Raji (cell line): ENCODE measurements around the gene ZHX3.

ENCODE experiments used
- POLR2A ChIP-seq: IDR thresholded peaks from 2 replicates; pipeline ENCODE4 v1.6.1; 2011; ENCODE audit warnings: low read depth, low read length, control low read depth; ENCODE audit not compliant: insufficient read depth

ZHX3 gene

DNA sequence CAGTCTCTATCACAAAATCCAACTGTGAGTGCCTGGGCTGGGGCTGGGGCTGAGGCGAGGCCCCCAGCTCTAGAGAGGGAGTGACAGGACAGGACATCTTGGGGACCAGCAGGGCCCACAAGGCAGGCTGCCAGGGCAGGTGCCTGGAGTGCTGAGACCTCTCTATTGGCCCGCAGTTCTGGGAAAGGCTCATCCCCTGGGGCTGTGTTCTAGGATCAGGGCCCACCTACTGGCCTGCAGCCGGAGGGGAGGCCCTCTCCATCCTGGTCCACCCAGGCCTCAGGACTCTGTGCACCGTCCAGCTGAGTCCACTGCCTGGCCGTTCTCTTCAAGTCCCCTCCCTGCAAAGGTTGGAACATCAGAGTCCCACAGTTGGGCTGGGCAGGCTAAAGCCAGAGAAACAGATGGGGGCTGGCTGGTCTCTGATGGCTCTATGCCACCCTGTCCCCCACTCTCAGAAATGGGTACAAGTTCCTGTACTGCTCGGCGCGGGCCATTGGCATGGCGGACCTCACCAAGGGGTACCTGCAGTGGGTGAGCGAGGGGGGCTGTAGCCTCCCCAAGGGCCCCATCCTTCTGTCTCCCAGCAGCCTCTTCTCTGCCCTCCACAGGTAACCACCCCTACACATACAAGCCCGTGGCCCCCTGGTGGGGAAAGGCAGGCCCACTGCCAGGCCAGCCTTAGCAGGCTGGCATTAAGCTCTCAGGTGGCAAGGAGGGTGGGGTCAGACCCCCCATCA lies 40.1 kb upstream of the ZHX3 start:
- TF ChIP-seq POLR2A, result no peak

DNA sequence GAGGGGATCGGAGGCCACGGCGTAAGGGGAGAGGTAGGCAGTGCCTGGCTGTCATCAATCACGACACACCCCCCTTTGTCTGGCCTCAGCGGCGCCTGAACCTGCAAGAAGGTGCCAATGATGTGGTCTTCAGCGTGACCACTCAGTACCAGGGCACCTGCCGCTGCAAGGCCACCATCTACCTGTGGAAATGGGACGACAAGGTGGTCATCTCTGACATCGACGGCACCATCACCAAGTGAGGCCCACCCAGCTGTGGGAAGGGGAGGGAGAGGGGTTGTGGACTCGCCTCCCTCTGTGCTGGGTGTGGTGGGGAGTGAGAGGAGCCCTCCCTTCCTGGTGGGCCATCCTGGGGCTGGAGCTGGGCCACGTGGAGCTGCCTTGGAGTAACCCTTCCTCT lies 39.4 kb upstream of the ZHX3 start:
- no peak for TF ChIP-seq POLR2A

DNA sequence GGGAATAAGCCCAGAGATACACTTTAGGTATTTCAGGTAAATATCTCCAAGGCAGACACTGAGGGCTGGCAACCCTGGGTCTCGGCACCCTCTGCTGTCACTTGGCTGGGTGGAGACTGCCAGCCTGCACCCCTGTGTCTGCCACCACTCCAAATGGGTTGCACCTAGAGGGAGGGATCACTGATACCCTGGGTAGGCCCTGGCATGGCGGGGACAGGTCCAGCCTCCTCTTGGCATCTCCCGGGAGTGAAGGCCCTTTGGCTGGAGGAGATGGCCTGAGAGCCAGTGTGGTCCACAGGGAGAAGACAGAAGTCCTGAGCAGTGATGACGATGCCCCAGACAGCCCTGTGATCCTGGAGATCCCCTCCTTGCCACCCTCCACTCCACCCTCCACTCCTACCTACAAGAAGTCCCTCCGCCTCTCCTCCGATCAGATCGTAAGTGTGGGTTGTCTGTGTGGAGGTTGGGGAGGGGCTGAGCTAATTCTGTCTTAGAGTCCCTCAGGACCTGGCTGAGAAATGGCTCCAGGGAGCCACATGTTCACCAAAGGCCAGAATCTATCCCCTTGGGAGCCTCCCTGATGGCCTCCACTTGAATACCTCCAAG lies 38.2 kb upstream of the ZHX3 start:
- no peak for TF ChIP-seq POLR2A

- no peak for TF ChIP-seq POLR2A
Observed at GRCh38 chr20:41355192-41355591, 37.7 kb upstream of the ZHX3 start.

DNA sequence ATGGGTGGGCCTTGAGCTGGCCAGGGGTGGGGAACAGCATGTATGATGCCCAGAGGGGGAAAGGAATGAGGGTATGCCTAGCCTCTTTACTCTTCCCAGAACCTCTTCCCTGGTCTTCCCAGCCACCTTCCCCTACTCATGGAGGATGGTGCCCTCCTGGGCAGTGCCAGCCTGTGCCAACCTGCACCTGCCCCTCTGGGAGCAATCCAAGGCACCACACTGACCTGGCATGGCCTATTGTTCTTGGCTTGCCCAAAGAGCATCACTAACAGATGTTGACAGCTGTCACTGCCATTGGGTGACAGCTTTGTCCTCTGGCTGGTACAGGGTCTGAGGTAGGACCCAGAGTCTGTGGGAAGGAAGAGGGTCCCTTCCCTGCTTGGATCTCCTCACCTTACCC lies 36.0 kb upstream of the ZHX3 start:
- TF ChIP-seq POLR2A, result no peak

GRCh38 chr20:41352666-41353065 lies 35.1 kb upstream of the ZHX3 start:
- TF ChIP-seq POLR2A, result no peak

DNA sequence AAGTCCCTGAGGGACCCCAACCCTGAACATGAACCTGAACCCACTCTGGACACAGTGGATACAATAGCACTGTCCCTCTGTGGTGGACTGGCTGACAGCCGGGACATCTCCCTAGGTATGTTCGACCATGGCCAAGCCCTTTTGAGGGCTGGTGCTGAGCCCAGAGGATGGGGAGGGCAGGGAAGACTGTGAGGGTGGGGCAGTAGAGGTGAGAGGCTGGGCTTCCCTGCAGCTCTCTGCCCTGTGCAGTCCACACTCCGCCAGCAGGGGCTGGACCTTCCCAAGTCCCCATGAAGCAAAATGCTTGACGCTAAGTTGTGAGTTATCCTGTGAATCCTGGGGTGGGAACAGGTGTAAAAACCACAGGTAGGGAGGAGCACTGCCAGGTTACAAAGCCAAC lies 34.6 kb upstream of the ZHX3 start:
- TF ChIP-seq POLR2A, result no peak

DNA sequence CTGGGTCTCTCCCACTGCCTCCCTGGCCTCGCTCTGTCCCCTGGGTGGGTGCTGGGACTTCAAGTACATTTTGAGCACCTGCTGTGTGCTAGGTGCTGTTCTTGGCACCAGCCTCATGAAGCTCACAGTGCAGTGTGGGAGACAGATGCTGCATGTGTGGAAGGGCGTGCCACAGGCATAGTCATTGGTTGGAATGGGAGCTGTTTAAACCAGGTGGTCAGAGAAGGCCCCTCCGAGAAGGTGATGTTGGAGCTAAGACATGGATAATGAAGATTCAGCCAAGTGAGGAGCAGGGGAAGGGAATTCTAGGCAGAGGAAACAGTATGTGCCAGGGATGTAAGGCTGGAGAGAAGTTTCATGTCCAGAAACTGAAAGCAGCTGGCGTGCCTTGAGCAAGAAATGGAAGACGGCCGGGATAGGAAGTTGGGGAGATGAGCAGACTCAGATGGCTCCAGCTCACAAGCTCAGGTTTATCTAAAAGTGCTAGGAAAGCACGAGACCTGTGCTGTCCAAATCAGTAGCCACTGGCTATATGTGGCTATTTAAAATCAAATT lies 33.0 kb upstream of the ZHX3 start:
- no peak for TF ChIP-seq POLR2A

DNA sequence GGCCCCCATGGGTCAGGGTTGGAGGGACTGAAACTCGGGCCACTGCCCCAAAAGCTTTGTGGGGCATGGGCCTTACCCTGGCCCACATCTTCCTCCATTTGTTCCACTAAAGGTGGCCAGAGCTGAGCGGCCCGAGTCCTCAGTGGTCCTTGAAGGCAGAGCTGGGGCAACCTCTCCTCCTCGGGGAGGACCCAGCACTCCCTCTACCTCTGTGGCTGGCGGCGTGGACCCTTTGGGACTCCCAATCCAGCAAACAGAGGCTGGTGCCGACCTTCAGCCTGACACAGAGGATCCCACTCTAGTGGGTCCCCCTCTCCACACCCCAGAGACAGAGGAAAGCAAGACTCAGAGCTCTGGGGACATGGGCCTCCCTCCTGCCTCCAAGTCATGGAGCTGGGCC lies 32.4 kb upstream of the ZHX3 start:
- TF ChIP-seq POLR2A, result no peak

- no peak for TF ChIP-seq POLR2A
Observed at GRCh38 chr20:41349266-41349665, 31.7 kb upstream of the ZHX3 start.

DNA sequence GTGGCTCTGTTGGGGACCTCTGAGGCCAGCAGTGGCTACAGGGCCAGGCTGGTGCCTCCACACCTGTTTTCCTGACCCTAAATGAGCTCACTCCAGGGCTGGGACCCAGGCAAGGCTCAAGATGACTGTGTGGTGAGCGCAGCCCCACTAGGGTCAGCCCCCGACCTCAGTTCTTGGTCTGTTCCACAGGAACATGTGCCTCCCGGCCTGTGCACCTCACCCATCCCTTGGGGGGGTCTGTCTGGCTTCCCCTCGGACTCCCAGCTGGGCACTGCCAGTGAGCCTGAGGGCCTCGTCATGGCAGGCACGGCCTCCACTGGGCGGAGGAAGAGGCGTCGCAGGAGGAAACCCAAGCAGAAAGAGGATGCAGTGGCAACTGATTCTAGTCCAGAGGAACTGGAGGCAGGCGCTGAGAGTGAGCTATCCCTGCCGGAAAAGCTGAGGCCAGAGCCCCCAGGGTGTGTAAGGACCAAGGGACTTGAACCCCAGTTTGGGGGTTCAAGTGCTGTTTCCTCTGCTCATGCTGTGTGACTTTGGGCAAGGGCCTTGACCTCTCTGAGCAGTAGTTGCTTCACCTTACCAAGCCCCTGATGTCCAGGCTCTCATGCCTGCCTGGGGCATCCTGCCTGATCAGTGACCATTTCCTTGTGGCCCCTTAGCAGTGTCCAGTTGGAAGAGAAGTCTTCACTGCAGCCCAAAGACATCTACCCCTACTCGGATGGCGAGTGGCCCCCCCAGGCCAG lies 31.1 kb upstream of the ZHX3 start:
- no peak for TF ChIP-seq POLR2A

- no peak for TF ChIP-seq POLR2A
Observed at GRCh38 chr20:41347523-41348429, 30.2 kb upstream of the ZHX3 start.

GRCh38 chr20:41345729-41346067 lies 28.2 kb upstream of the ZHX3 start:
- no peak for TF ChIP-seq POLR2A

- no peak for TF ChIP-seq POLR2A
Observed at GRCh38 chr20:41344938-41345728, 27.6 kb upstream of the ZHX3 start.

GRCh38 chr20:41344477-41344876 lies 26.9 kb upstream of the ZHX3 start:
- no peak for TF ChIP-seq POLR2A
